Measurements from ENCODE around the gene COL25A1. TPM values are rescaled to one million over a fixed set of nuclear protein-coding genes. Genes with fewer than 3 reads are reported as not detected.

The COL25A1 gene
- total RNA-seq, 1 experiment from 2014 or later = not detected

DNA sequence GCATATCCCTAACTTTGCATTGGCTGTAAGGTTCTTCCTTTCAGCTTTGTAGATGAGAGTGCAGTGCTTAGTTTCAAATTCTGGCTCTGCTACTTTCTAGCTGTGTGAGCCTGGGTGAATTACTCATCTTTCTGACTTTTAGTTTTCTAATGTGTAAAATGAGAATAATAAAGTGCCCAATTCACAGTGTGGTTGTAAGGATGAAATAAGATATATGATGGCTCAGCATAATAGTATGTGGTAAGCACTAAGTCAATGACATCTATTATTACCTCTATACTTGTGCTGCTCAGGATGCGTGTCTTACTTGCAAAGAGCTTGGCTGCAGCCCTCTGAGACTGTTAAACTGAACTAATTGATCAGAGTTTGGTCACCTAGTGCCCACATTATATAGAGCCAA lies 509.0 kb downstream of the COL25A1 start:
- CTCF ChIA-PET = no interaction called here
- no peaks in the 10 kb centered on the region for H3K27me3 Mint-ChIP-seq (ENCODE audit: unreplicated experiment)

DNA sequence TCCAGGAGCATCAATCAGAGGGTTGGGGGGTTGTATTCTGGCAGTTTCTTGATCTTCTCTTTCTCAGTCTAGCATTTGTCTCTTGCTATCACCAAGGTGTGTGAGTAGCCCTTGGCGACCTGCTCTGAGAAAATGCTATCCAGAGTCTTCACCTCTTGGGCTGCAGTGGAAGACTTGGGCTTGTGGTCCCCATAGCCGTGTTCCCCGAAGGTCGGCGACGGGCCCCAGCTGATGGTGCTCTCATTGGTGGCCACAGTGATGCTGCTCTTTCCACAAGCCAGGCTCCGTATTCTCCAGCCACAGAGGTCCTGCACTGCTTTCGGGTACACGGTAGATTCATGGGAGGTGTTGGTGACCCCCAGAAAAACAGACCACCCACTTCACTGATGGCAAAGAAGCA lies 513.7 kb downstream of the COL25A1 start:
- Mint-ChIP-seq H3K4me3 (ENCODE audit: low read depth, unreplicated experiment) (no peak overlapping the region), H3K4me1 (ENCODE audit: low read depth, unreplicated experiment) (no peaks in the 10 kb centered on the region), H3K27ac (ENCODE audit: unreplicated experiment) (no peak overlapping the region), H3K9me3 (ENCODE audit: low read depth, unreplicated experiment) (no peaks in the 10 kb centered on the region), H3K36me3 (ENCODE audit: insufficient read depth, unreplicated experiment) (no peaks in the 10 kb centered on the region), H3K27me3 (ENCODE audit: unreplicated experiment) (no peaks in the 10 kb centered on the region)
- intact Hi-C loops (cut with micrococcal nuclease; ENCODE audit: unreplicated experiment) = no loop called here
- no peak for DNase-seq
- TF ChIP-seq, protein P1, sequence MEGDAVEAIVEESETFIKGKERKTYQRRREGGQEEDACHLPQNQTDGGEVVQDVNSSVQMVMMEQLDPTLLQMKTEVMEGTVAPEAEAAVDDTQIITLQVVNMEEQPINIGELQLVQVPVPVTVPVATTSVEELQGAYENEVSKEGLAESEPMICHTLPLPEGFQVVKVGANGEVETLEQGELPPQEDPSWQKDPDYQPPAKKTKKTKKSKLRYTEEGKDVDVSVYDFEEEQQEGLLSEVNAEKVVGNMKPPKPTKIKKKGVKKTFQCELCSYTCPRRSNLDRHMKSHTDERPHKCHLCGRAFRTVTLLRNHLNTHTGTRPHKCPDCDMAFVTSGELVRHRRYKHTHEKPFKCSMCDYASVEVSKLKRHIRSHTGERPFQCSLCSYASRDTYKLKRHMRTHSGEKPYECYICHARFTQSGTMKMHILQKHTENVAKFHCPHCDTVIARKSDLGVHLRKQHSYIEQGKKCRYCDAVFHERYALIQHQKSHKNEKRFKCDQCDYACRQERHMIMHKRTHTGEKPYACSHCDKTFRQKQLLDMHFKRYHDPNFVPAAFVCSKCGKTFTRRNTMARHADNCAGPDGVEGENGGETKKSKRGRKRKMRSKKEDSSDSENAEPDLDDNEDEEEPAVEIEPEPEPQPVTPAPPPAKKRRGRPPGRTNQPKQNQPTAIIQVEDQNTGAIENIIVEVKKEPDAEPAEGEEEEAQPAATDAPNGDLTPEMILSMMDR (IDR thresholded peaks at IDR 0.05; ENCODE audit: unreplicated experiment) = no peak
- CTCF ChIA-PET = no interaction called here
- no TSS peak for BruUV-seq (replicated peaks)

More for the DNA sequence above, 509.0 kb downstream of the COL25A1 start:
- no TSS peak for BruUV-seq (replicated peaks)
- intact Hi-C loops (cut with micrococcal nuclease; ENCODE audit: unreplicated experiment) = no loop called here
- Mint-ChIP-seq H3K27ac (ENCODE audit: unreplicated experiment) (no peak overlapping the region), H3K4me3 (ENCODE audit: low read depth, unreplicated experiment) (no peak overlapping the region), H3K36me3 (ENCODE audit: insufficient read depth, unreplicated experiment) (no peaks in the 10 kb centered on the region), H3K4me1 (ENCODE audit: low read depth, unreplicated experiment) (no peaks in the 10 kb centered on the region), H3K9me3 (ENCODE audit: low read depth, unreplicated experiment) (no peaks in the 10 kb centered on the region)
- TF ChIP-seq, protein P1 (IDR thresholded peaks at IDR 0.05; ENCODE audit: unreplicated experiment) = no peak
- DNase-seq = no peak

DNA sequence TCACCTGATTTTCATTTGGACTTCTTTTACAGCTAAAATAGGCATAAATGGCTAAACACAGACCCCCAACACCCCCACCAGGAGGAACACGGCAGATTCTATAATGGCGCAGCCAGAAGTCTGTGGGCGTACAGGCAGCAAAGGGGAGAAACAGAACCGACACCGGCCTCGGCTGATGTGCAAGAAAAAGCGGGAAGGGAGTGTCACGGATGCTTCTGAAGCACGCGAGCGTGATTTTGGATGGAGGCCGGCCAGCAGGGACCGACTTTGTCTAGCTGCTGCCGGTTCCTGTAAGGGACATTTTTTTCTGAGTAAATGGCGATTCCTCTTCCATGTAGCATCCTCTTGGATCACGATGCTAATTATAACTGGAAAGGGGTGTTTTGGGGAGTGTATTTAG lies 514.7 kb downstream of the COL25A1 start:
- intact Hi-C loops (cut with micrococcal nuclease; ENCODE audit: unreplicated experiment) = no loop called here
- no peaks in the 10 kb centered on the region for H3K4me1 Mint-ChIP-seq (ENCODE audit: low read depth, unreplicated experiment)
- no TSS peak for BruUV-seq (replicated peaks)
- H3K27ac Mint-ChIP-seq (ENCODE audit: unreplicated experiment) = no peak overlapping the region
- no peaks in the 10 kb centered on the region for H3K27me3 Mint-ChIP-seq (ENCODE audit: unreplicated experiment)
- CTCF ChIA-PET = no interaction called here
- TF ChIP-seq, protein P1 (IDR thresholded peaks at IDR 0.05; ENCODE audit: unreplicated experiment) = no peak
- H3K9me3 Mint-ChIP-seq (ENCODE audit: low read depth, unreplicated experiment) = no peaks in the 10 kb centered on the region
- H3K4me3 Mint-ChIP-seq (ENCODE audit: low read depth, unreplicated experiment) = no peak overlapping the region
- DNase-seq = no peak
- H3K36me3 Mint-ChIP-seq (ENCODE audit: insufficient read depth, unreplicated experiment) = no peaks in the 10 kb centered on the region

DNA sequence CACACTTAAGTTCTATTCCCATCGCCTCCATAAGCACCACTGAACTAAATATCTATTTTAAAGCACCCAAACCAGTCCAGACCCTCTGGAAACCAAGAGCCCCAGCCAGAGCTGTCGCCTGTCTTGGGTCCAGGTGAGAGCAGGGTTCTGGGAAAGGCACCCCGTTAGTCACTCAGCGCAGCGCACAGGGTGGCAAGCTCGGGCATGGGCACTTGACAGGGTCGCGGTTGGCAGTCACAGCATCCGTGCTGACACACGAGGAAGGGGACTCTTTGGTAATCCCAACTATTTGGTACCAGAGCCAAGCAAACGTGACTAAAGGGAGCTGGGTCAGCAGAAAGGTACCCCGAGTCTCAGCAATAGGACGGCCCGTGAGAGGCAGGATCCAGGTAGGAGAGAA lies 515.4 kb downstream of the COL25A1 start:
- no peak for DNase-seq
- TF ChIP-seq, protein P1 (IDR thresholded peaks at IDR 0.05; ENCODE audit: unreplicated experiment) = no peak
- CTCF ChIA-PET = no interaction called here
- H3K27ac Mint-ChIP-seq (ENCODE audit: unreplicated experiment) = no peak overlapping the region
- intact Hi-C loops (cut with micrococcal nuclease; ENCODE audit: unreplicated experiment) = no loop called here
- no peak overlapping the region for H3K4me3 Mint-ChIP-seq (ENCODE audit: low read depth, unreplicated experiment)
- H3K9me3 Mint-ChIP-seq (ENCODE audit: low read depth, unreplicated experiment) = no peaks in the 10 kb centered on the region
- no peaks in the 10 kb centered on the region for H3K27me3 Mint-ChIP-seq (ENCODE audit: unreplicated experiment)
- no TSS peak for BruUV-seq (replicated peaks)
- no peaks in the 10 kb centered on the region for H3K4me1 Mint-ChIP-seq (ENCODE audit: low read depth, unreplicated experiment)
- H3K36me3 Mint-ChIP-seq (ENCODE audit: insufficient read depth, unreplicated experiment) = no peaks in the 10 kb centered on the region

DNA sequence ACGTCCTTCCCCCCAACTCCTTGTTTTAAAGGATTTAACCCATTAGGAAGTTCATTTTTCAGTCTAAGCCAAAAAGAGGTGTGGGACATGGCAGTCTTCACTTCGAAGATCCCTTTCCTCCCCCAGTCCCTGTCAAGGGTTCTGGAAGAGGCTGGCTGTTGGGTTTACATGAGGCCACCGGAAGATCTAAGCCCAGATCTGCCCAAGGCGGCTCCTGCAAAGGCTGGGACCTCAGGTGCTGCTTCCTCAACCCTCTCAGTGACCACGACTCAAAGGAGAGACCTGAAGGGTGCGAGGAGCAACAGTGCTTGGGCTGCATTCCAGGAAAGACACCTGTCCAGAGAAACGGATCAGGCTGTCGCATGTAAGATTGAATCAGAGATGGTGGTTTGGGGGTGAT lies 516.1 kb downstream of the COL25A1 start:
- H3K36me3 Mint-ChIP-seq (ENCODE audit: insufficient read depth, unreplicated experiment) = no peaks in the 10 kb centered on the region
- H3K9me3 Mint-ChIP-seq (ENCODE audit: low read depth, unreplicated experiment) = no peaks in the 10 kb centered on the region
- CTCF ChIA-PET = no interaction called here
- no peaks in the 10 kb centered on the region for H3K27me3 Mint-ChIP-seq (ENCODE audit: unreplicated experiment)
- TF ChIP-seq, protein P1 (IDR thresholded peaks at IDR 0.05; ENCODE audit: unreplicated experiment) = no peak
- DNase-seq = no peak
- intact Hi-C loops (cut with micrococcal nuclease; ENCODE audit: unreplicated experiment) = no loop called here
- BruUV-seq (replicated peaks) = no TSS peak
- no peak overlapping the region for H3K27ac Mint-ChIP-seq (ENCODE audit: unreplicated experiment)
- no peak overlapping the region for H3K4me3 Mint-ChIP-seq (ENCODE audit: low read depth, unreplicated experiment)
- H3K4me1 Mint-ChIP-seq (ENCODE audit: low read depth, unreplicated experiment) = no peaks in the 10 kb centered on the region
